NCI-H1105 (cell line): ENCODE measurements around the gene CCSER2.
A peak's percentile ranks its signal among the peaks of the same experiment; 100 is the strongest.
"Not testable (repeated sequence)": the region's sequence is repeated elsewhere in the genome, so short reads cannot be mapped to it uniquely, and the experiment has no call there.

Experiments used
- DNase-seq: peaks from one replicate; lab custom pipeline; 2025; lab: John Stamatoyannopoulos, UW

CCSER2 gene

DNA sequence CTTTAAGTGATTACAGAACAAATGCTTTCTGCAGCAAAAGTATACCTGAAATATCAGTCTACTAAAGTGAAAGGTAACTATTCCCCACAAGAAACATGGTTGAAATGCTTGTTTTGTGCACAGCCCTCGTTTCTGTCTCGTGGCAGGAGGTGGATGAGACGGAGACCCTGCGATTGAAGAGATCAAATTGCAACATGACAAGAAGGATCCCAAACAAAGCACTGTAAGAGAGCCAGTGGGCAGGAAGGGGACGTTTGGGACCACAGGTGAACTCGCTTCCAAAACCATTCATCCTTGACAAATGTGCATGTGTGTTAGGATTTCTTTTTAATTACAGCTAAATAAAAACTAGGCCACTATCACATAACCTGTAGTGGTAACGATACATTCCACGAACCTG lies 192.6 kb downstream of the CCSER2 start:
- DNase-seq, result no peak

DNA sequence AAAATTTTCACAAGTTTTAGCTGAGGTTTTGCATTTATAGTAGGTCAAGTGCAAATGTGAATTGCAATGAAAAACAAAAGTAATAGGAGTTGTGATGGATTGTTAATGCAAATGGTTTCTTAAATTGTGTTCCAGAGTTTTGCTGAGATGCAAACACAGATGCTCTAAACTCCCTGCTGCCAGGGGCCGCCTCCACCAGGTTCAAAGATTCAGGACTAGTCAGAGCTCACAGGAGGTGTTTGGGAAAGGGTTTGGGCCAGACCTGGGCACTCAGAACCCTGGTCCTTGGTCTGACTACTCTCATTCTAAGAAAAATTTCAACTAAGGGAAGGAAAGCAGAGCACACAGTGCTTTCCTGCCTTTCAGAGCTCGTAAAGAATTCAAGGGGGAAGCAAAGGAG lies 193.1 kb downstream of the CCSER2 start:
- DNase-seq, result no peak

DNA sequence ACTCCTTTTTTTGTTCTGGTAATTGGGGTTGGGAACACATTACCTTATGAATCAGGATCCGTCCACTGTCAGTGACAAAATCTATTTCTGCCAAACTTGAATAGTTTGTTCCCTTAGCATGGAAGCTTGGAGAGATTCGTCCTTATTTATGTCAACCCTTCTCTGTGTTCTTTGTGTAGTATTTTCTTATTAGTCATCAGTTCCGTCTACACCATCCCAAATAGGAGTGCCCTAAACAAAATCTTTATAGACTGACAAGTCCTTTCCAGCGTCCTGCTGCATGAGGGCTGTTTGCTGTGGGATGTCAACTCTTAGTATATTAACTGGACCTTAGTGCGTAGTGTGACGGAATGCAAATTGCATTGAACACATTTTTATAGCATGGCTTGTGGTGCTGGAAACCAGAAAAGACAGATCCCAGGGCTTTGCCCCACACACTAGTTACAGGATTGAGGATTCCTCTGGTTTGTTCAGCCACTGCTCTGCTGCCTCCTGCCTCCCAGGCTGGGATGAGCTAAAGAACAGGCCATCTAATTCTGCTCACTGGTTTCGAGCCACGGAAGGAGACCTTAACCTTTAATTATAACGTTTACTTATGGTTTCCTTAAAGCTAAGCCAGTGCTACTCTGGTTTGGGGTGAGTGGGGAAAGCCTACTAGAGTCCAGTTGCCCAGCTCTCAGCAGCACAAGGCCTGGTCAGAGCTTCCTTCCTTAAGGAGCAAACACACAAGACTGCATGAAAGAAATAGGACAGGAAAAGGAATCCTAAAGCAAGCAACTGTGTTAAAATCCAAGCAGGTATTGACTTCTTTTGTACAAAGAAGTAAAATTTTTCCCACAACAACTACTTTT lies 194.4 kb downstream of the CCSER2 start:
- no peak for DNase-seq

DNA sequence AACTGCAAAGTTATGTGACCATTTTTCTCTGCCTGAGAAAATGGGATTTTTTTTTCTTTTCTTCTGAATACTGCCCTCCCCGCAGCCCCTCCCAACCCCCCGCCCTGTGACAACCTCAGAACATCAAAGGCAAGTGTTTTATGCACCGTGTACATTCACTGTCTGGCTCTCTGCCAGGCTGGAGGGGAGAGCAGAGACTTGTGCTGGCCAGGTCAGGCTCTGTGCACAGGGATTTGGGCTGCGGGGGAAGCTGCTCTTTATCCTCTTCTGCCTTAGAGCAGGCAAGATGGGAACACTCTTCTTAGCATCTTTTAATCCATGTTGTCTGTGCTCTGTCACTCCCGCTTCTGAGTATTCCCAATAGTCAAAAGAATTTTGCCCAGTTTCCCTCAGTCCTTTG lies 195.1 kb downstream of the CCSER2 start:
- DNase-seq, result peak; percentile 24

DNA sequence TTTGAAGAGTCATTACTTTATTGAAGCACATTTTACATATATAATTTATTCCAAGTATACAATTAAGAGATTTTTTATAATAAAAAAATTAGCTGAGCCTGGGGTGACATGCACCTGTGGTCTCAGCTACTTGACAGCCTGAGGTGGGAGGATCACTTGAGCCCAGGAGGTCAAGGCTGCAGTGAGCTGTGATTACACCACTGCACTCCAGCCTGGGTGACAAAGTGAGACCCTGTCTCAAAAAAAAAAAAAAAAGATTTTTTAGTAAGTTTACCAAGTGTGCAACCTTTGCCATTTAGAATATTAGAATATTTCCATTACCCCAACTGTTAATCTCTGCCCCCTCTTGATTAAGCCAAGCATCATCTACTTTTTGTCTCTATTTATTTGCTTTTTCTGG lies 196.0 kb downstream of the CCSER2 start:
- DNase-seq, result no peak

DNA sequence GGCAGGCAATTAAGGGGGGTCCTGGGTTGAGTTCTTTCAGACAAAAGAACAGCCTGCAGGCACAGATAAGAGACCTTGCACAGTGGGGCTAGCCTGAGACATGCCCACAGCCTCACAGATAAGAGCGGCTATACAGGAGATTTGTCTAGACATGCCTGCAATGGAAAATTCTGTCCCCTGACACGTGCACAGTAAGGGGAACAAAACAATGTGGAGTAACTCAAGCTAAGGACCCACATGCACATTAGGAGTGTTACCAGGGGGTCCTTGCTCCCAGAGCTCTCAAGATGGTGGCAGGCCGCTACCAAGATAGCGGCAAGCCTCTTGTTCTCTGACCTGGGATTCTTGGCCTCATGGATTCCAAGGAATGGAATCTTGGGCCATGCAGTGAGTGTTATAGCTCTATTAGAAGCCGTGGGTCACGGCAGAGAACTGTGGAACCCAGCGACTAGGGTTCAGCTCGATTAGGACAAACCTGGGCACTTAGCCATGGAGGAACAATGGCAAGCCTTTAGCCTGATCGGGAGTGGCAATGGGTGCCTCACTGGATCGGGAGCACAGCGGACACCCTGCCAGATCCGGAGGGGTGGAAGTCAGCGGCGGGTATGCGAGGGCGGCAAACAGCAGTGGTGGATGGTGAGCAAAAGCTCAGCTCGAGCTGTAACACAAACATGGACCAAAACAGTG lies 196.9 kb downstream of the CCSER2 start:
- no peak for DNase-seq

DNA sequence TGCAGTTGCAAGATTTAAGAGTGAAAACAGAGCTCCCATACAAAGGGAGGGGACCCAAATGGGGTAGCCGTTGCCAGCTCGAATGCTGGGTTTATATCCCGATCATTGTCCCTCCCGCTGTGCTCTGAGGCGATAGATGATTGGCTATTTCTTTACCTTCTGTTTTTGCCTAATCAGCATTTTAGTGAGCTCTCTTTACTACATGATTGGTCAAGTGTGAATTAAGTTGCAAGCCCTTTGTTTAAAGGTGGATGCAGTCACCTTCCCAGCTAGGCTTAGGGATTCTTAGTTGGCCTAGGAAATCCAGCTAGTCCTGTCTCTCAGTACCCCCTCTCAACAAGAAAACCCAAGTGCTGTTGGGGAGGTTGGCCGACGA lies 197.4 kb downstream of the CCSER2 start:
- DNase-seq, result not testable (repeated sequence)

DNA sequence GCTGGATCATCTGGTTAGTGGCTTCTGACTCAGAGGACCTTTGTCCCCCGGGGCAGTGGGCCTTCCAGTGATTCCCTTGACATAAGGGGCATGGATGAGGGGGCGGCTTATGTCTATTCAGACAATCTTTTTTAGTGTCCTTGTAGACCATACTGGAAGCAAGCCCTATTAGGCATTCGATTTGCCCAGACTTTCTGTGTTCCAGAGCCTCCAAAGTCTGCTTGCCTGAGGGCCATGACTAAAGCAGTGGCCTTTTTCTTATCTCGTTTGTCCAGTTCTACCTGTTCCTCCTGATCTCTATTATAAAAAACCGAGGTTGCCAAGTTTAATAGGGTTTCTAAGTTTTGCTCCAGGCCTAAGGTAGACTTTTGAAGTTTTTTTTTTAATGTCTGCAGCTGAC lies 199.0 kb downstream of the CCSER2 start:
- not testable (repeated sequence) for DNase-seq

DNA sequence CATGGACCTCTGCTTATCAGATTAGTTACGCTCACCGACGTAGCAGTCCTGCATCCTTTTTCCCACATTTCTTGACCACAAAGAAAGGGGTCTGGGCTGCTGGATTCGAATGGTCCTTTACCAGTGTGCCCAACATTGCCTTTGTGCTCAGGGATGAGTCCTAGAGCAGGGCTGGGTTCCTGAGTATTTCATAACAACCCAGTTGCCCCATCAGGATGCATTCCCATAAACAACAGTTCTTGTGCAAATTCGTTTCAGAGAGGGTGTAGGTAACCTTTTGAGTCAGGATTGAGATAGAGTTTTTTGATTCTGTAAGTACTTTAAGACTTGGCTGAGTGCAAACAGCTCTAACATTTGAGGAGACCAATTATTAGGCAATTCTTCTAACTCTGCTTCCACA lies 200.1 kb downstream of the CCSER2 start:
- DNase-seq, result not testable (repeated sequence)

DNA sequence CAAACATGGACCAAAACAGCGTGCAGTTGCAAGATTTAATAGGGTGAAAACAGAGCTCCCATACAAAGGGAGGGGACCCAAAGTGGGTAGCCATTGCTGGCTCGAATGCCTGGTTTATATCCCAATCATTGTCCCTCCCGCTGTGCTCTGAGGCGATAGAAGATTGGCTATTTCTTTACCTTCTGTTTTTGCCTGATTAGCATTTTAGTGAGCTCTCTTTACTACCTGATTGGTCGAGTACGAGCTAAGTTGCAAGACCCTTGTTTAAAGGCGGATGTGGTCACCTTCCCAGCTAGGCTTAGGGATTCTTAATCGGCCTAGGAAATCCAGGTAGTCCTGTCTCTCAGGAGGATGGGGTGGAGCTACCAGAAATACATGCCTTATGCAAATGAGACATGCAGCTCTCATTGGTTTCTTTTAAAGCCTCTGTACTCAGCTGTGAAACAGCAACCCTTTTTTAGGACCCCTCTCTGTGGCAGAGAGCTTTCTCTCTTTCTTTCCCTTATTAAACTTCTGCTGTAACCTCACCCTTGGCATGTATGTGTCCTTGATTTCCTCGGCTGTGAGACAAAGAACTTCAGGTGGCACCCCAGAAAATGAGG lies 202.4 kb downstream of the CCSER2 start:
- DNase-seq, result no peak

DNA sequence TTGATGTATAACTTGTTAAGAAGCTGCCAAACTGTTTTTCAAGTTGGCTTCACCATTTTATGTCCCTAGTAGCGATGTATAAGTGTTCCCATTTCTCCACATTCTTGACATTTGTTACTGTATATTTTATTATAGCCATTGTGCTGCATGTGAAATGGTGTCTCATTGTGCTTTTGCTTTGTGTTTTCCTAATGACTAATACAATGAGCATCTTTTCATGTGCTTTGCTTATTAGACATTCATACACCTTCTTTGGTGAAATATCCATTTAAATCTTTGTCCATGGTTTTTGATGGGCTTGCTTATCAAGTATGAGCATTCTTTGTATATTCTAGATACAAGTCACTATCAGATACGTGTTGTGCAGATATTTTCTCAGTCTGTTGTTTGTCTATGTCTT lies 203.0 kb downstream of the CCSER2 start:
- no peak for DNase-seq

DNA sequence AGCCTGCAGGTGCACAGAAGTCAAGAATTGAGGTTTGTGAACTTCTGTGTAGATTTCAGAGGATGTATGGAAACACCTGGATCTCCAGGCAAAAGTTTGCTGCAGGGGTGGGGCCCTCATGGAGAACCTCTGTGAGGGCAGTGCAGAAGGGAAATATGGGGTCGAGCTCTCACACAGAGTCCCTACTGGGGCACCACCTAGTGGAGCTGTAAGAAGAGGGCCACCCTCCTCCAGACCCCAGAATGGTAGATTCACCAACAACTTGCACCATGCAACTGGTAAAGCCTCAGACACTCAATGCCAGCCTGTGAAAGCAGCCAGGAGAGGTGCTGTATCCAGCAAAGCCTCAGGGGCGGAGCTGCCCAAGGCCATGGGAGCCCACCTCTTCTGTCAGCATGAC lies 205.8 kb downstream of the CCSER2 start:
- no peak for DNase-seq

DNA sequence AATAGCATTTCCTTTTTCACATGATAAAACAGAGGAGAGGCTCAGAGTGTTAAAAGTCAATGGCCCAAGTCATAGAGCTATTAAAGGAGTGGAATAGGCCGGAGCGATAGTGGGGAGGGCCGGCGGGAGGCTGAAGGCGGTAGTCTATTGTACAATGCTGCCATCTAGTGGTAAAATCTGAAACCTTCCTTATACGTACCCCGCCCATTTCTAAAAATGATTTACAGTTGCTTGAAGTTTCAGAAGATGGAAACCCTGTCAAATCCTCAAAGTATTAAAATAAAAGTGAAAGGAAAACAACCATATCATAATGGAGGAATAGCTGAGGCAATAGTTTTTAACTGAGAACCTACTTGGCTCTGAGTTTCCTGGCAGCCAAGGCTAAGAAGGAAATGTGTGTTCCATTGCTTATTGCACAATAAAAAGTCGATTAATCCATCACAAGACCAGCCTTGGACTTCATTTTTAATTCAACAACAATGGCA lies 209.1 kb downstream of the CCSER2 start:
- DNase-seq, result peak; percentile 27

DNA sequence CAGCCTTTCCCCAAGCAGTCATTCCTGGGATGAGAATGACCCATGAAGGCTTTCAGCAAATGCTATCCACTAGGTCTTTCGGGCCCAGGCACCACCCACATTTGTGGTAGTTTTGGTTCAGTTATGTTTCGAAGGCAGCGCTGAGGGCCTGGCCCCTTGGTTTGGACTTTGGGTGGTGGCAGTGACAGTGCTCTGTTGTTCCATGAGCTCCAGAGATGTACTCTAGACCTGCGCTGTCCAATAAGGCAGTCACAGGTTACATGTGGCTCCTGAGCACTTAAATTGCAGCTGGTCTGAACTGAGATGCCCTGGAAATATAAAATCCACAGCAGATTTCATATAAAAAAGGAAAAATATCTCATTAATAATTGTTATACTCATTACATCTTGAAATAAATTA lies 209.6 kb downstream of the CCSER2 start:
- no peak for DNase-seq

DNA sequence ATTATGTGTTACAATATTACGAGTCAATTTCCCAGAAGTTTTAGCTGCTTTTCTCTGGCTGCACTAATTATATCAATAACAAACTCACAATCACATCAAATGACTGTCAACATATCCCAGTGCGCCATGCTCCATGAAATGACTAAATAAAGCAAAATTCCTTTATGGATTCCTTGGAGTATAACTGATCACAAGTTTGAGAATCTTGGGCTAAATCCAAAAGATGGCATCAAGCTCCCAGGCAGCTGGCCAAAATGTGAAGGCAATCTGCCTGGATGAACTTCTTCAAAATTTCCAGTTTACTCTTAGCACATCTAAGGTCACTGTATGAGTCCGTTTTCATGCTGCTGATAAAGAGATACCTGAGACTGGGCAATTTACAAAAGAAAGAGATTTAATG lies 210.8 kb downstream of the CCSER2 start:
- no peak for DNase-seq

DNA sequence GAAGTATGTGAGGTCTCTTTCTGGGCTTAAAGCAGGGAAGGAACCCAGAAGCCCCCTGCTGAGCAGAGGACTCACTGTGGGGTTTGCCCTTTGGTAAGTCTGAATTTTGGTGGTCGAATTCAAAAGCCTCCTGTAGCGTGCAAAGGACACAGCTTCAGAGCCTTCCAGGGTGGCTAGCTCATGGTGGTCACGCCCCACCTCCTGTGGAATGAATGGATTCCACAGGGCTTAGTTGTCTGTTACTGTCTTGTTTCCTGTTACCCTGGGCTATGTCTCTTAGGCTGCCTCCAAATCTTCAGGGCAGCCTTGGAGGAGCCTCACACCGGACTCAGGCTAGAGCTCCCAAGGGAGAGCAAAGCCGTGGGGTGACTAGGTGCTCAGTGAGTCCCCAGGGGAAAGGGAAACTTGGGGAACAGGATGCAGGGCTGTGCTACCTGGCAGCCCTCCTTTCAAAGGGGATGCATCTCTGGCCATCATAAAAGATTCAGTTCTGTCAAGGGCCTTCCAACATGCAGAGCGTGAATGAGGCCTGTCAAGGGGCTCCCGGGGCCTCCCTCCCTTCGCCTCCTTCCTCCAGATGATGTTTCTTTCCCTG lies 211.7 kb downstream of the CCSER2 start:
- no peak for DNase-seq

DNA sequence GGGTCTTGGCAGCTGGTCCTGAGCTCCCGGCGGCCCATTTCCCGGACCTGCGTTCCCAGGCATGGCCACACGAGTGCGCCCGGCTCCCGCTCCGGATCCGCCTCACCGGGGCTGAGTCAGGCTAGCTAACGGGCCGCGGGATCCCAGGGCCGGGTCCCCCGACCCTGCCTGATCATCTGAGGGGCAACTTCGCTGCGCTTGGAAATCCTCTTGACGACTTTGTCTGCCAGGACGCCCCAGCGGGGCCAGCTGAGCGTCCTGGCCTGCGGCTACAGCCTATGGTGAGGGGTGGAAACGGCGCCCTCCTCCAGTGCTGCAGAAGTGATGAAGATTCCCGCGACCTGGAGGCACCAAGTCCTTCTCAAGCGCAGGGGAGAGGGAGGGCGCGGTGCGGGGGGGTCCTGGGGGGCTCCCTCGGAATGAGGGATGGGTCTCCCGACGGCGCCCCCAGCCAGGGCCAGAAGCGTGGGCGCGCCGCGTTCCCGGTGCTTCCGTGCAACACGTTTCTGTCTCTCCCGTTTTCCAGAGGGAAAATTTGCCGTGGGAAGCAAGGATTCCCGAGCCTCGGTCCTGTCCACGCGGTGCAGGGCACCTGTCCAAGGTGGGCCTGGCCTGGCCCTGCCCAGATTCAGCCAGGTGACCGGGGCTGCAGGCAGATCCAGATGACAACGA lies 212.4 kb downstream of the CCSER2 start:
- no peak for DNase-seq

DNA sequence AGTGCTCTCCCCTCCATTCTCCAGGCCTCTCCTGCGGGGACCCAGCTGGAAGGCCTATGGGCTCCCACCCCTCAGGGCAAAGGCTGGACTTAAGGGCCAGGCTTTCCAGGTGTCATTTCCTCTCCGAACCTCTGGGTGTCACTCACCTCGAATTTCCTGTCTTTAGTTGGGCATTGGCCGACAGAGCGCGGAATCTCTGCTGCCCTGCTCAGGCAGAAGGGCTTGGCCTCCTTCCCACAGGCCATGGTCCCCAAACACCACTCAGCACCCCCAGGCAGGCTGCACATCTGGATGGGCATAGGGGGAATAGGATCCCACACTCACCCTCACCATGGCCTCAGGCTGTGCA lies 212.9 kb downstream of the CCSER2 start:
- no peak for DNase-seq

DNA sequence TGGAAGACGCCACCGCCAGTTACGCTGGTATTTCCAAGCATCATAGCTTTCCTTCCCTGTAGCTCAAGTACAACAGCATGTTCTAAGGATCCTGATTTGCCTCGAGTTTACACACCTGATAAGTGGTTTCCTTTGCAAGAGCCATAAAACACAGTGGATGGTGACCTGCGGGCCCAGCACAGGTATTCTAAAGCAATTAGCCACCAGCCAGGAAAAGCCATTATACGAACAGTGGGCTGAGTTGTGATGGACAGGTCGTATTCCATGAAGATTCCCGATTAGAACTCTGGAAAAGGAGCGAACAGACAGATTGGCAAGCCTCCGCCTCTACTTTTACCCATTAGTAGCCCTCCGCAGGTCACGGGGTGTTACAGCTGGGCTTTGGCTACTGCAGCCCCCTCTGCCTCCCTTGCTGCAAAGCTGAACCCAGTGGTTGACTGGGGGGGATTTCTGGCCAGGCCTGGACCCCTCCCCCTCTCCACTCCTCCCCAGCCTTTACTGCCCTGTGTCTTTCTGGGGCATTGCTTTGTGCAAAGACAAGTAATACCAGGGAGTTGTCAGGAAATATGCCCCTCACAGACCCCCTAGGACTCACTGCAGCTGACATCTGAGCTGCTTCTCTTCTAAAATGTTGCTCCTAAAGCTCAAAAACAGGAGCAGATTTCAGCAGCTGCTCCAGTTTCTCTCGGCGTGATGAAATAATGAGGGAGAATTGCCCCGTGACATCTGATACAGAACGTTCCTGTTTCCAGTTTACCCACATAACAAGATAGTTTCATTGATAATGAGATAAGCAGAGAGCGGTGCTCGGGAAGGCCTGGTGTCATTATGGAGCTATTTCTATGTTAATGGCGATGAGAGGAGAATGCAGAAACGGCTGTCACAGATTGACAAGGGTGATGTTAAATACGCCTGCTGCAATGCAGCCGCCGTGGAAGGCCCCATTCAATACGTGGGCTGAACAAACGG lies 214.4 kb downstream of the CCSER2 start:
- DNase-seq, result no peak

DNA sequence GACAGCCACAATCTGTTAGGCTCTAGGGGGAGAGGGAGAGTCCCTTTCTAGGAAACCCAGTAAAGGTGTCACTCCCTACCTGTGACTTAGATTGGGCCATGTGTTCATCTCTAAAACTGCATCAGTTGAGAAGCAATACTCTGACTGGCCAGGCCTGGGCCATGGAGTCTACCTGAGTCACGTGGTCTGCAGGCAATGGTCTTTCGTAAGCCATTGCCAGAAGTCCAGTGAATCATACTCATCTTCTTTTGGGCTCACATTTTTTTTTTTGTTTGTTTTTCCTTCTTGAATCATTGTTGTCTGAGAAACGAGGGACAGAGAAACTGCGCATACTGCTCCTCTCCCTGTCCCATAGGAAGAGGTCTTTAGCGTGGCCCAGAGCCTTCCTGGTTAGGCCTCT lies 215.6 kb downstream of the CCSER2 start:
- no peak for DNase-seq

DNA sequence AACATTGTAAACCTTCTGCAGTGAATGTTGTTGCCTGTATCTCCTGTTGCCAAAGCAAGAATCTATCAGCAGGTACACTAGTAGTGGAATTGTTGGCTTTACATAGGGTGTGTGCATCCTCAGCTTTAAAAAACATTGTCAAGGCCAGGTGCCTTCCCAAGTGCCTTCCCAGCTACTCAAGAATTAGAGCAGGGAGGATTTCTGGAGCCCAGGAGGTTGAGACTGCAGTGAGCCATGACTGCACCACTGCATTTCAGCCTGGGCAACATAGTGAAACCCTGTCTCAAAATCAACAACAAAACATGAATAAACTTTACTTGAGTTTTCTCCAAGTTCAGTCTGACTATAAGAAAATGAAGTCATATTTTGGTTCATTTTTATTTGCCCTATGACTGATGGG lies 217.3 kb downstream of the CCSER2 start:
- DNase-seq, result no peak
